ENCODE results near the gene EFCAB14.

GRCh38 chr1:46642115-46642680, 76.7 kb downstream of the EFCAB14 start:
- TF ChIP-seq, protein P1, sequence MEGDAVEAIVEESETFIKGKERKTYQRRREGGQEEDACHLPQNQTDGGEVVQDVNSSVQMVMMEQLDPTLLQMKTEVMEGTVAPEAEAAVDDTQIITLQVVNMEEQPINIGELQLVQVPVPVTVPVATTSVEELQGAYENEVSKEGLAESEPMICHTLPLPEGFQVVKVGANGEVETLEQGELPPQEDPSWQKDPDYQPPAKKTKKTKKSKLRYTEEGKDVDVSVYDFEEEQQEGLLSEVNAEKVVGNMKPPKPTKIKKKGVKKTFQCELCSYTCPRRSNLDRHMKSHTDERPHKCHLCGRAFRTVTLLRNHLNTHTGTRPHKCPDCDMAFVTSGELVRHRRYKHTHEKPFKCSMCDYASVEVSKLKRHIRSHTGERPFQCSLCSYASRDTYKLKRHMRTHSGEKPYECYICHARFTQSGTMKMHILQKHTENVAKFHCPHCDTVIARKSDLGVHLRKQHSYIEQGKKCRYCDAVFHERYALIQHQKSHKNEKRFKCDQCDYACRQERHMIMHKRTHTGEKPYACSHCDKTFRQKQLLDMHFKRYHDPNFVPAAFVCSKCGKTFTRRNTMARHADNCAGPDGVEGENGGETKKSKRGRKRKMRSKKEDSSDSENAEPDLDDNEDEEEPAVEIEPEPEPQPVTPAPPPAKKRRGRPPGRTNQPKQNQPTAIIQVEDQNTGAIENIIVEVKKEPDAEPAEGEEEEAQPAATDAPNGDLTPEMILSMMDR (IDR thresholded peaks at IDR 0.05 in 4 of 5, conservative IDR thresholded peaks at IDR 0.05 in 1 of 5), result no peak
- no peak for TF ChIP-seq POLR2A (IDR thresholded peaks at IDR 0.05)

Data from gastrocnemius medialis (tissue), 4 donors.